Spleen (tissue), 11 donors: ENCODE results near the gene ANKS3. TPM values are rescaled to one million over a fixed set of nuclear protein-coding genes. Genes with fewer than 3 reads are reported as not detected.
A peak's percentile ranks its signal among the peaks of the same experiment; 100 is the strongest.
"Not testable (repeated sequence)": the region's sequence is repeated elsewhere in the genome, so short reads cannot be mapped to it uniquely, and the experiment has no call there.

Experiments used
- DNase-seq: peaks from one replicate; pipeline ENCODE4 v3.0.0-alpha.2; 2020
- H3K27ac ChIP-seq, 8 donors: fragments of 200-600 bp; sonication (generic) in 7 of 8; 1 replicate in 4 of 8; 2 replicates in 4 of 8; pipeline versions ENCODE4 v1.5.0 to v1.8.0; 2016 to 2021; ENCODE audit warnings: inconsistent platforms in 4 of 8, mild to moderate bottlenecking in 4 of 8, moderate library complexity in 1 of 8
- H3K27me3 ChIP-seq, 7 donors: fragments of 200-600 bp; sonication (generic) in 6 of 7; replicated peaks in 1 of 7; 1 replicate in 4 of 7; 2 replicates in 3 of 7; pipeline versions ENCODE4 v1.5.0 to v1.8.0; 2016 to 2021; ENCODE audit warnings: inconsistent platforms in 3 of 7, mild to moderate bottlenecking in 1 of 7
- H3K36me3 ChIP-seq, 6 donors: fragments of 200-600 bp; sonication (generic) in 5 of 6; 1 replicate in 4 of 6; 2 replicates in 2 of 6; pipeline versions ENCODE4 v1.5.0 to v1.8.0; 2016 to 2021; ENCODE audit warnings: inconsistent platforms in 2 of 6
- H3K4me1 ChIP-seq, 6 donors: fragments of 200-600 bp; sonication (generic) in 5 of 6; 1 replicate in 3 of 6; 2 replicates in 3 of 6; pipeline versions ENCODE4 v1.5.0 to v1.8.0; 2016 to 2021; ENCODE audit warnings: inconsistent platforms in 3 of 6
- H3K4me3 ChIP-seq, 8 donors: fragments of 200-600 bp; sonication (generic) in 7 of 8; 1 replicate in 4 of 8; 2 replicates in 4 of 8; pipeline versions ENCODE4 v1.5.0 to v1.8.0; 2016 to 2021; ENCODE audit warnings: inconsistent platforms in 4 of 8, mild to moderate bottlenecking in 4 of 8, moderate library complexity in 2 of 8
- H3K9me3 ChIP-seq, 8 donors: fragments of 200-600 bp; sonication (generic) in 7 of 8; 1 replicate in 4 of 8; 2 replicates in 4 of 8; pipeline versions ENCODE4 v1.5.0 to v1.8.0; 2016 to 2021; ENCODE audit warnings: inconsistent platforms in 4 of 8
- POLR2A ChIP-seq, 3 donors: fragments of 450-650 bp; IDR thresholded peaks; one replicate each; pipeline ENCODE4 v1.5.1; 2017; ENCODE audit warnings: antibody characterized with exemption in 3 of 3, mild to moderate bottlenecking in 1 of 3
- POLR2AphosphoS5 ChIP-seq, 3 donors: sonication (generic); formaldehyde crosslinking; IDR thresholded peaks; one replicate each; pipeline ENCODE4 v1.5.1; 2017; ENCODE audit warnings: antibody characterized with exemption in 3 of 3
- WGBS, 5 donors: extraction: QIAGEN DNeasy Blood & Tissue Kit in 3 of 5; methylation state at CpG; one replicate each; pipeline versions ENCODE4 v1.1.5 to v1.1.7; 2013 to 2018; 5-methylcytosine and 5-hydroxymethylcytosine counted together
- intact Hi-C: fragments of 100-400 bp; cut with DNase I; formaldehyde crosslinking; loops from one replicate; pipeline ENCODE4 v1.15.0; 2023; ENCODE audit warnings: low total_unique reads
- polyA plus RNA-seq, 3 donors: library from polyadenylated mRNA; stranded (reverse); fragments of 200-250 nt; gene quantifications; one replicate each; pipeline ENCODE4 v1.2.1, GENCODE V29; 2013
- total RNA-seq, 7 donors: library from RNA; depleted of rRNA in 3 of 7; stranded (reverse); fragments of >200 nt in 3 of 7; fragmentation: NEBNext Ultra II Directional in 4 of 7; extraction: Animal tissue kit (Norgen Biotek cat#: 25700) in 4 of 7; gene quantifications; one replicate each; pipeline versions ENCODE4 v1.1.0 to v1.2.1, GENCODE V29; 2016 to 2021
- TF ChIP-seq, protein P1 (sequence below), 11 experiments: fragments of 200-600 bp in 7 of 11; fragments of 450-650 bp in 4 of 11; sonication (generic) in 4 of 11; IDR thresholded peaks in 8 of 11; conservative IDR thresholded peaks in 3 of 11; 1 replicate in 7 of 11; 2 replicates in 4 of 11; pipeline versions ENCODE4 v1.4.0 to v1.8.0; 2016 to 2021; ENCODE audit warnings: antibody characterized with exemption in 11 of 11, inconsistent platforms in 4 of 11, mild to moderate bottlenecking in 1 of 11
- donor health status: healthy with polysubstance abuse.
- donor health status: DM: no; HTN: no; CAD: no; lungs with moderate emphysema.
- donor health status: DM: no; HTN: no; CAD: no.
- donor health status: Bipolar disorder and iron deficiency.
- donor health status: healthy.
- donor health status: DM: no; HTN: no; CAD: no.
- donor health status: DM: yes; HTN: yes; CAD: no.

The ANKS3 gene
- total and polyA plus RNA-seq, 10 donors = 12.5 to 29.5 (median 22.9) TPM

GRCh38 chr16:4743226-4743878 lies 9.3 kb upstream of the ANKS3 start:
- intact Hi-C loops = no loop called here
- Histone ChIP-seq H3K27ac (no peak overlapping the region), H3K9me3 (no peaks in the 10 kb centered on the region), H3K4me3 (peak overlapping the region in 1 of 8 donors; percentile 7), H3K4me1 (peaks cover 0 to 42% (median 19%) of the 10 kb centered on the region in 6 donors), H3K36me3 (peaks cover 0 to 1% (median 0%) of the 10 kb centered on the region in 6 donors), H3K27me3 (no peaks in the 10 kb centered on the region)
- TF ChIP-seq POLR2AphosphoS5 (IDR thresholded peaks at IDR 0.05) = peak; percentile 21 to 39 (median 34)
- TF ChIP-seq, protein P1, sequence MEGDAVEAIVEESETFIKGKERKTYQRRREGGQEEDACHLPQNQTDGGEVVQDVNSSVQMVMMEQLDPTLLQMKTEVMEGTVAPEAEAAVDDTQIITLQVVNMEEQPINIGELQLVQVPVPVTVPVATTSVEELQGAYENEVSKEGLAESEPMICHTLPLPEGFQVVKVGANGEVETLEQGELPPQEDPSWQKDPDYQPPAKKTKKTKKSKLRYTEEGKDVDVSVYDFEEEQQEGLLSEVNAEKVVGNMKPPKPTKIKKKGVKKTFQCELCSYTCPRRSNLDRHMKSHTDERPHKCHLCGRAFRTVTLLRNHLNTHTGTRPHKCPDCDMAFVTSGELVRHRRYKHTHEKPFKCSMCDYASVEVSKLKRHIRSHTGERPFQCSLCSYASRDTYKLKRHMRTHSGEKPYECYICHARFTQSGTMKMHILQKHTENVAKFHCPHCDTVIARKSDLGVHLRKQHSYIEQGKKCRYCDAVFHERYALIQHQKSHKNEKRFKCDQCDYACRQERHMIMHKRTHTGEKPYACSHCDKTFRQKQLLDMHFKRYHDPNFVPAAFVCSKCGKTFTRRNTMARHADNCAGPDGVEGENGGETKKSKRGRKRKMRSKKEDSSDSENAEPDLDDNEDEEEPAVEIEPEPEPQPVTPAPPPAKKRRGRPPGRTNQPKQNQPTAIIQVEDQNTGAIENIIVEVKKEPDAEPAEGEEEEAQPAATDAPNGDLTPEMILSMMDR (IDR thresholded peaks at IDR 0.05 in 8 of 11, conservative IDR thresholded peaks at IDR 0.05 in 3 of 11) = no peak
- no peak for TF ChIP-seq POLR2A (IDR thresholded peaks at IDR 0.05)
- DNase-seq = no peak
- 42 to 50% (median 46%) methylated on average over 14 of the region's 14 CpGs for WGBS, 5 donors

DNA sequence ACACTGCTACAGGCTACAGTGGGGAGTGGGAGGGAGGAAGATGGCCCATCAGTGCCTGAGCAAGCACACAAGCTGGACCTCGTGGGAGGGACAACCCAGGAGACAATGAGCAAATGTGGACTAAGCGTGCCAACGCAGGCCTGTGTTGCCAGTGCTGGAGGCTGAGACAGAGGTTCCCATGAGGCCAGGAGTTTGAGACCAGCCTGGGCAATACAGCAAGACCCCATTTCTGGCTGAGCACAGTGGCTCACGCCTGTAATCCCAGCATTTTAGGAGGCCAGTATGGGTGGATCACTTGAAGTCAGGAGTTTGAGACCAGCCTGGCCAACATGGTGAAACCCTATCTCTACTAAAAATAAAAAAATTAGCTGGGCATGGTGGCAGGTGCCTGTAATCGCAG lies 4.3 kb upstream of the ANKS3 start:
- H3K4me1 ChIP-seq = peaks cover 6 to 30% (median 19%) of the 10 kb centered on the region in 6 donors
- WGBS, 5 donors = 75 to 93% (median 91%) methylated on average over 5 of the region's 5 CpGs
- DNase-seq, H3K36me3 ChIP-seq, H3K27ac ChIP-seq, H3K4me3 ChIP-seq, H3K27me3 ChIP-seq, intact Hi-C loops, H3K9me3 ChIP-seq: not testable (repeated sequence)

DNA sequence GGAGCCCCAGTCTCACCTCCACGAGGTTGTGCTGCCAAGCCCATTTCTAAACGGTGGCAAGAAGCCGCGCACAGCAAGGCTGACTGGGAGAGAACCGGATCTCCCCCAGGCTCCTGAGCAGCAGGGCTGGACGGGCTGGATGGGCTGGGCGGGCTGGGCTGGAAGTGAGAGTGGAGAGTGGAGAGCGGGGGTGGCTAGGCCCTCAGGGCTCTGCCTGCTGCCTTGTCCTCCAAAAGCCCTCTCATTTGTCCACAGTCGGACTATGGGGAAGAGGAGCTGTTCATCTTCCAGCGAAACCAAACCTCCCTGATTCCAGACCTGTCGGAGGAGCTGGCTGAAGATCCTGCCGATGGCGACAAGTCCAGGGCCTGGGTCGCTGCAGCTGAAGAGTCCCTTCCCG lies 3.5 kb upstream of the ANKS3 start:
- Histone ChIP-seq H3K9me3 (no peaks in the 10 kb centered on the region), H3K36me3 (no peaks in the 10 kb centered on the region), H3K4me1 (peaks cover 10 to 29% (median 17%) of the 10 kb centered on the region in 6 donors), H3K4me3 (no peak overlapping the region), H3K27ac (no peak overlapping the region), H3K27me3 (no peaks in the 10 kb centered on the region)
- DNase-seq = no peak
- TF ChIP-seq POLR2A (IDR thresholded peaks at IDR 0.05) (no peak), POLR2AphosphoS5 (IDR thresholded peaks at IDR 0.05) (no peak)
- TF ChIP-seq, protein P1 (IDR thresholded peaks at IDR 0.05 in 8 of 11, conservative IDR thresholded peaks at IDR 0.05 in 3 of 11) = no peak
- intact Hi-C loops = no loop called here
- 85 to 91% (median 88%) methylated on average over 11 to 15 of the region's 15 CpGs for WGBS, 5 donors

DNA sequence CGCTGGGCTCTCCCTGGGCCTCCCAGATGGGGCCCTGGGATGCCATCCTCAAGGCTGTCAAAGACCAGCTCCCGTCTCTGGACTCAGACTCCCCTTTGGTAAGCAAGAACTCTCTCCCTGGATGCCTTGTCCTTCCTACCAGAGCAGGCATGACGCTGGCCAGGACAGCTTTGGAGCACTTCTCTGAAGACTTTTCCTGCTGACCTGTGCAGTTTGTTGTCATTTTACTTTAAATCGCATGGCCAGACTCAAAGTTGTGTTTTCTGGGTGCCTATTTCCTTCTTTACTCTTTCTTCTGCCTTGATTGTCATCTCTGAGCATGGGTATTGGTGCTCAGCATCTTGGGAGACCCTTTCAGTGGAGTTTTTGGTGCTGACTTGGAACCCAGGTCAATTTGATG lies 2.5 kb upstream of the ANKS3 start:
- TF ChIP-seq, protein P1 (IDR thresholded peaks at IDR 0.05 in 8 of 11, conservative IDR thresholded peaks at IDR 0.05 in 3 of 11) = no peak
- TF ChIP-seq POLR2A (IDR thresholded peaks at IDR 0.05) (no peak), POLR2AphosphoS5 (IDR thresholded peaks at IDR 0.05) (no peak)
- WGBS, 5 donors = 88 to 91% (median 89%) methylated on average over 4 of the region's 4 CpGs
- Histone ChIP-seq H3K27me3 (no peaks in the 10 kb centered on the region), H3K4me3 (no peak overlapping the region), H3K36me3 (no peaks in the 10 kb centered on the region), H3K27ac (no peak overlapping the region), H3K4me1 (peaks cover 10 to 26% (median 17%) of the 10 kb centered on the region in 6 donors), H3K9me3 (no peaks in the 10 kb centered on the region)
- no peak for DNase-seq
- intact Hi-C loops = no loop called here
